Measurements from ENCODE around the gene KRT23.

Gene KRT23

DNA sequence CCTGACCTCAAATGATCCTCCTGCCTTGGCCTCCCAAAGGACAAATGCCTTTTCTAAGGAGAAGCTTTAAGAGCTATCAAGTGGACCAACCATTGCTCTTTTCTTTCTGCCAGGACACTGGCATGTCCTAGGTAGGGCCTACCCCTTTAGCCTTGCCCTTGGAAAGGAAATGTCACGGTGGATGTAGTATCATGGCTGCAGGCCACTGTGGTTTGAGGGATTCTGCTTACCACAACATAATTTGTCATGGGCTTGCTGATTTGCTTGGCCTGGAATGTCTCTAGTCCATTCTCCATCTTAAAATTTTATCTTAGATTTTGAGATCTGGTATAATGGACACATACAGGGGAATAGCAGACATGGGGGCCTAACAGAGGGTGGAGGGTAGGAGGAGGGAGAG lies 58.4 kb downstream of the KRT23 start:
- no peak overlapping the region for H3K27ac ChIP-seq
- DNase-seq (ENCODE audit: low read depth, low spot score): no peak

DNA sequence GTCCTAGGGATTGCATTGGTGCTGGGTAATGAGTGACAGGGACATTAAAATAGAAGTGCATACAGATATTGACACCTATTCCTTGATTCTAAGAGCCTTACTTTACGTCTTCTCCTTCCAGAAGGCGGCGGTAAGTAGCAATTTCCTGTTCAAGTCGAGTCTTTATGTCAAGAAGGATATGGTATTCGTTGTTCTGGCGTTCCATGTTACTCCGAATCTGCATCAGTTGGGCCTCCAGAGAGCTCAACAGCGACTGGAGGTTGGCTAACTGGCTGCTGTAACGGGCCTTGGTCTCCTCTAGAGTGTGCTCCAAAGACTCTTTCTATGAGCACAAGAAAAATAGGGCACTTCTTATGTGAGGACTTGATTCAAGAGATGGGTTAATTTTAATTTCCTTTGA lies 59.4 kb downstream of the KRT23 start:
- no peak for DNase-seq (ENCODE audit: low read depth, low spot score)
- H3K27ac ChIP-seq: no peak overlapping the region

DNA sequence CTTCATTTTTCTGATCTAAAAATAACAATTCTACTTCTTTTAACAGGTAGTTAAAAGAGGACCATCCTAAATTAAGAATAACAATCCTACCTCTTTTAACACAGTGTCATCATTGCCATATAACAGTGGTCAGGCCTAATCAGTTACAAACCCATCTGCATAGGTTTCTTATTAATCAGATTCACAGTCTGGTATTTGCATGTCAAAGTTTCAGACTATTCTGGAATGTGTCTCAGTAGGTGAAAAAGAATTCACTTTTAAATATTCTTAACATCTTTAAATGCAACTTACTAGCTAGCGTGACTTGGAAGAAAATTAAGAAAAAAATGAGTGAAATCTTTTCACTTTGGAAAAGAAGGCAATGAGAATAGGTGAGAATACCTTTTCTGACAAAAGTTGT lies 63.6 kb downstream of the KRT23 start:
- DNase-seq (ENCODE audit: low read depth, low spot score): no peak
- no peak overlapping the region for H3K27ac ChIP-seq

DNA sequence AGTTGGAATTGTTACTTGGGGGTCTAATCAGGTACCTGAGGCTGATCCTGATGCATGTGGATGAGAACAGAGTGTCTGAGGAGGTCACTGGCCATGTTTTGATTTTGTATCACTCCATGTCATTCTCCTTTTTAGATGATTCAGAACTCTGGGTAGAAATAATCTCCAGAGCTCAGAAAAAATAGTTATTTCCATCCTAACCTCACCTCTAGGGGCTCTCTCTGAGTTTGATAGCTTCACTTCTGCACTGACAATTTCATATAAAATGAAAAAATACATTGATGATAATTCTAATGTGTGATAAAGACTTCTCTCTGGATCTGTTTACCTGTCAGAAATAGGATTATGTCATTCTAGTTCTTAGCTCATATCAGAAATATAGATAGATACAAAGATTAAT lies 64.2 kb downstream of the KRT23 start:
- no peak overlapping the region for H3K27ac ChIP-seq
- no peak for DNase-seq (ENCODE audit: low read depth, low spot score)

Measured in epithelial cell of prostate (primary cell).